H1 (cell line): ENCODE measurements around the gene LMX1A.

Experiments
- EP300 ChIP-seq, 2 experiments: IDR thresholded peaks; 1 replicate in 1 of 2; 2 replicates in 1 of 2; pipeline ENCODE4 v1.6.1; 2011 to 2012; ENCODE audit warnings: low read depth in 2 of 2, low read length in 2 of 2, mild to moderate bottlenecking in 2 of 2, borderline replicate concordance in 1 of 2, inconsistent platforms in 1 of 2, moderate library complexity in 1 of 2
- JUN ChIP-seq: IDR thresholded peaks from 2 replicates; pipeline ENCODE4 v1.6.1; 2011; ENCODE audit warnings: low read depth, mild to moderate bottlenecking, improper control_type of control experiment, low read length
- SIX5 ChIP-seq: IDR thresholded peaks from 2 replicates; pipeline ENCODE4 v1.6.1; 2011; ENCODE audit warnings: mild to moderate bottlenecking, low read depth, low read length
- SRF ChIP-seq: IDR thresholded peaks from 2 replicates; pipeline ENCODE4 v1.6.1; 2011; ENCODE audit warnings: mild to moderate bottlenecking, low read depth, low read length, moderate library complexity
- ZNF274 ChIP-seq: IDR thresholded peaks from 2 replicates; pipeline ENCODE4 v1.7.0; 2012; ENCODE audit warnings: low read length, borderline replicate concordance; ENCODE audit errors: extremely low read depth
- TF ChIP-seq, protein P1 (sequence below), 3 experiments: IDR thresholded peaks; 1 replicate in 2 of 3; 2 replicates in 1 of 3; pipeline versions ENCODE4 v1.5.1 to v1.6.1; 2011; ENCODE audit warnings: low read length in 3 of 3, mild to moderate bottlenecking in 3 of 3, inconsistent platforms in 2 of 3, low read depth in 1 of 3, moderate library complexity in 1 of 3; ENCODE audit not compliant: insufficient read depth in 1 of 3; ENCODE audit errors: control extremely low read depth in 1 of 3
- TF ChIP-seq, protein P2 (sequence below): IDR thresholded peaks from 2 replicates; pipeline ENCODE4 v1.6.1; 2012; ENCODE audit warnings: inconsistent platforms

DNA sequence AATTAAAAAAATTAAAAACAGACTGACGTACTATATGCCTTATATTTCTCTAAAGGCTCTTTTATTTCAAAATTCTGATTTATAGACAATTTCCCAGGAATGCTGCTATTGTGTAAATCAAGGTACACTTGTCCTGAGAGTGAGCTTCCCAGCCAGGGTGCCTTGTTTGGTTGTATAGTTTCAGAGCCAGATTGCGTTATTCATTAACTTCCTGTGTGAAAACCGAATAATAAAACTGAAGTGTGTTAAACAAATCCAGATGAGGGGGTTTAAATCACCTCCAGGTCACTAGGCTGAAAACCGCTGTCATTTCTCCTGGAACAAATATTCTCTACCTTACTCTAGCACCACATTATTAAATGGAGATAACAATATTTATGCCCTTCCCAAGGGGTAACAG lies 68.7 kb downstream of the LMX1A start:
- no peak for TF ChIP-seq SIX5
- TF ChIP-seq, protein P1, sequence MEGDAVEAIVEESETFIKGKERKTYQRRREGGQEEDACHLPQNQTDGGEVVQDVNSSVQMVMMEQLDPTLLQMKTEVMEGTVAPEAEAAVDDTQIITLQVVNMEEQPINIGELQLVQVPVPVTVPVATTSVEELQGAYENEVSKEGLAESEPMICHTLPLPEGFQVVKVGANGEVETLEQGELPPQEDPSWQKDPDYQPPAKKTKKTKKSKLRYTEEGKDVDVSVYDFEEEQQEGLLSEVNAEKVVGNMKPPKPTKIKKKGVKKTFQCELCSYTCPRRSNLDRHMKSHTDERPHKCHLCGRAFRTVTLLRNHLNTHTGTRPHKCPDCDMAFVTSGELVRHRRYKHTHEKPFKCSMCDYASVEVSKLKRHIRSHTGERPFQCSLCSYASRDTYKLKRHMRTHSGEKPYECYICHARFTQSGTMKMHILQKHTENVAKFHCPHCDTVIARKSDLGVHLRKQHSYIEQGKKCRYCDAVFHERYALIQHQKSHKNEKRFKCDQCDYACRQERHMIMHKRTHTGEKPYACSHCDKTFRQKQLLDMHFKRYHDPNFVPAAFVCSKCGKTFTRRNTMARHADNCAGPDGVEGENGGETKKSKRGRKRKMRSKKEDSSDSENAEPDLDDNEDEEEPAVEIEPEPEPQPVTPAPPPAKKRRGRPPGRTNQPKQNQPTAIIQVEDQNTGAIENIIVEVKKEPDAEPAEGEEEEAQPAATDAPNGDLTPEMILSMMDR (IDR thresholded peaks at IDR 0.05; ENCODE audit: control extremely low read depth in 1 of 3, insufficient read depth in 1 of 3, low read depth in 1 of 3, low read length in 3 of 3), result no peak
- no peak for TF ChIP-seq JUN
- no peak for TF ChIP-seq SRF
- TF ChIP-seq, protein P2, sequence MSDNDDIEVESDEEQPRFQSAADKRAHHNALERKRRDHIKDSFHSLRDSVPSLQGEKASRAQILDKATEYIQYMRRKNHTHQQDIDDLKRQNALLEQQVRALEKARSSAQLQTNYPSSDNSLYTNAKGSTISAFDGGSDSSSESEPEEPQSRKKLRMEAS, result no peak
- no peak for TF ChIP-seq EP300 (IDR thresholded peaks at IDR 0.05; ENCODE audit: borderline replicate concordance in 1 of 2, low read depth in 2 of 2, low read length in 2 of 2)
- TF ChIP-seq ZNF274, result no peak
